ES-I3 (cell line): ENCODE data around the gene OTOR.

Source experiments
- H3K36me3 ChIP-seq: 2 replicates; pipeline ENCODE4 v1.6.1; 2013; ENCODE audit warnings: mild to moderate bottlenecking, low read length, control low read depth, moderate library complexity; ENCODE audit not compliant: insufficient read depth
- H3K4me1 ChIP-seq: 2 replicates; pipeline ENCODE4 v1.6.1; 2013; ENCODE audit warnings: mild to moderate bottlenecking, control low read depth, low read length; ENCODE audit not compliant: insufficient read depth
- H3K9ac ChIP-seq: 2 replicates; pipeline ENCODE4 v1.6.1; 2013; ENCODE audit warnings: low read depth, mild to moderate bottlenecking, low read length, moderate library complexity
- H3K9me3 ChIP-seq: 2 replicates; pipeline ENCODE4 v1.6.1; 2013; ENCODE audit warnings: mild to moderate bottlenecking, low read length, moderate library complexity; ENCODE audit not compliant: control insufficient read depth, insufficient read depth

Gene OTOR

DNA sequence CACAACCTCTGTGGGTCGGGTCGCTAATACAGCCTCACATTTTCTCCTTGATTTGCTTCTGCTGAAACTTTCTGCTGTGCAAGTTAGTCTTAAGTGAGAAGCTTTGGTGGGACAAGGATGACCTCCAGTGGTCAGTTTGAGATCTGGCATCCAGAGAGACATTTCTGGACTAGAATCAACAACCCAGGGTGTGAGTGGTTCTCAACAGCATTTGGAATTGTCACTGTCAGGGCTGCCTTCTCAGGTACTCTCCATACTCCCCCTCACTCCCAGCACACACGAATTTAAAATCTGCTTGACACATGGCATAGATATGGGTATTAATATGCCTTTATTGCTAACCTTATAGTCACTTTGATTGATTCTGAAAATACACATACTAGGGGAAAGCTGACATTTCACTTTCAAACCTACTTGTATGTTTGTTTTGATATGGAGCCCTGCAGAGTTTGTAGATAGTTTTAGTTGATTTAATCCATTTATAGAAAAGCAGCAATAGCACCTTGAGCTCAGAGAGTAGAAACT lies 13.2 kb downstream of the OTOR start:
- Histone ChIP-seq H3K36me3 (no peaks in the 10 kb centered on the region), H3K4me1 (peaks cover 9% of the 10 kb centered on the region), H3K9me3 (peaks cover 4% of the 10 kb centered on the region; the same call in 1 of the 2 replicates), H3K9ac (no peak overlapping the region)

DNA sequence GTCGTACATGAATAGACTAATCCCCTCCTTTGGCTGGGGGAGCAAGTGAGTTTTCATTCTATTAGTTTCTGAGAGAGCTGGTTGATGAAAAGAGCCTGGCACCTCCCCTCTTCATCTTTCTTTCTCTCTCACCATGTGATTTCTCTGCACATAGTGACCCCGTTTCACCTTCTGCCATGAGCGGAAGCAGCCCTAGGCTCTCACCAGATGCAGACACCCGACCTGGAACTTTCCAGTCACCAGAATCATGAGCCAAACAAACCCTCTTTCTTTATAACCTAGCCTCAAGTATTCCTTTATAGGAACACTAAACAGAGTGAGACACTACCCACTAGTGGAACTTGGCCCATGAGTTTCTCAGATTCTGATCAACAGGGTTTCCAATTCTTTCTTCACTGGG lies 16.4 kb downstream of the OTOR start:
- peaks cover 9% of the 10 kb centered on the region for H3K4me1 ChIP-seq
- H3K9me3 ChIP-seq, result no peaks in the 10 kb centered on the region
- no peaks in the 10 kb centered on the region for H3K36me3 ChIP-seq
- H3K9ac ChIP-seq, result no peak overlapping the region

DNA sequence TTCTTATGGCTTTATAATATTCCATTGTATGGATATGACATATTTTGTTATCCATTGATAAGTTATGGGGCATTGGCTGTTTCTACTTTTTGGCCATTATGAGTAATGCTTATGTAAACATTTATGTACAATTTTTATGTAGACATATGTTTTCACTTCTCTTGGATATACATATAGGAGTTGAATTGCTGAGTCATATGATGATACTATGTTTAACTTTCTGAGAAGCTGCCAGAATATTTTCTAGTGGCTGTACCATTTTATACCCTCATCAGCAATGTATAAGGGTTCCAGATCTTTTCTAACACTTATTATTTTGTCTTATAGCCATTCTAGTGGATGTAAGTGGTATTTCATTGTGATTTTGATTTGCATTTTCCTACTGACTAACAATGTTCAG lies 23.1 kb downstream of the OTOR start:
- Histone ChIP-seq H3K9me3 (no peaks in the 10 kb centered on the region), H3K36me3 (no peaks in the 10 kb centered on the region), H3K9ac (no peak overlapping the region), H3K4me1 (no peaks in the 10 kb centered on the region)

DNA sequence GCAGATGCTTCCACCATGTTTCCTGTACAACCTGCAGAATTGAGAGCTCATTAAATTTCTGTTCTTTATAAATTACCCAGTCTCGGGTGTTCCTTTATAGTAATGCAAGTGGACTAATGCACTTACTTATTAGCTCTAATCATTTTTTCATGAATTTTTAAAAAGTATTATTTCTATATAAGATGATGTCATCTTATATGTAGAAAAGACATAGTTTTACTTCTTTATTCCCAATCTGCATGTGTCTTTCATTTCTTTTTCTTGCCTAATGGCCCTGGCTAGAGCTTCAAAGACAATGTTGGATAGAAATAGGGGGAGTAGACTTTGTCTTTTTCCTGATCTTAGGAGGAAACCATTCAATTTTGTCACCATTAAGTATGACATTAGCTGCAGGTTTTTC lies 27.8 kb downstream of the OTOR start:
- Histone ChIP-seq H3K9me3 (no peaks in the 10 kb centered on the region), H3K4me1 (no peaks in the 10 kb centered on the region), H3K9ac (no peak overlapping the region), H3K36me3 (no peaks in the 10 kb centered on the region)

DNA sequence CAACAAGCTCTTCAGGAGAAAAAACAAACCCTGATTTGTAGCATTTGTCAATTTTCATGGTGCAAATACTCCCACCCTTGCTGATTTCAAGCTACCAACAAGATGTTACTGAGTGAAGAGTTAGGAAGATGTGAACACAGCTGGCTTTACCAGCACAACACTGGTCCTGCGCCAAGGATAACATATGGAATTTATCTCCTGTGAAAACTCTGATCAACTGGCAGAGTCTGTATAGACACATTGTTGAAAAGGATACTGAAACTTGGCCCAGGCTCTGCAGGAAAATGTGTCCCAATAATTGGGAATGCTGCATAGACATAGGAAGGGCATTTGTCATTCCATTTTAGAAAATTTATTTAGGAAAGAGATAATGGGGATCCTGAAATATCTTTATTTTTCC lies 29.0 kb downstream of the OTOR start:
- Histone ChIP-seq H3K4me1 (no peaks in the 10 kb centered on the region), H3K36me3 (no peaks in the 10 kb centered on the region), H3K9me3 (no peaks in the 10 kb centered on the region), H3K9ac (no peak overlapping the region)

DNA sequence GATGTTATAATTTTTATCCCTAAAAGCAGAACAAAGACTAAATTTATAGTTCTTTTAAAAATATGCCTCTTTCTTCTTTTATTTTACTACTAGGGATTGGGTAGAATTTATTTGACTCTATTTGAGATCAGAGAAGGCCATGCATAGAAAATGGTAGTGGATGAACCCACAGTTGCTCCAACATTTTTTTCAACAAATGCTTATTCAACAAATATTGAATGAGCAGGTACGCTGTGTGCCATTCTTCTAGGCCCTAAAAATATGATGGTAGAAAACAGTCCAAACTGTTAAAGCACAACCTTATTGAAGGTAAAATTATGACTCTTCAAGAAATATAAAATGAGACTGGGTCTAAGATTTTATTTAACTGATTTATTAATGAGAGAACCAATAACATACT lies 30.0 kb downstream of the OTOR start:
- H3K9ac ChIP-seq, result no peak overlapping the region
- H3K9me3 ChIP-seq, result no peaks in the 10 kb centered on the region
- H3K36me3 ChIP-seq, result no peaks in the 10 kb centered on the region
- H3K4me1 ChIP-seq, result no peaks in the 10 kb centered on the region

DNA sequence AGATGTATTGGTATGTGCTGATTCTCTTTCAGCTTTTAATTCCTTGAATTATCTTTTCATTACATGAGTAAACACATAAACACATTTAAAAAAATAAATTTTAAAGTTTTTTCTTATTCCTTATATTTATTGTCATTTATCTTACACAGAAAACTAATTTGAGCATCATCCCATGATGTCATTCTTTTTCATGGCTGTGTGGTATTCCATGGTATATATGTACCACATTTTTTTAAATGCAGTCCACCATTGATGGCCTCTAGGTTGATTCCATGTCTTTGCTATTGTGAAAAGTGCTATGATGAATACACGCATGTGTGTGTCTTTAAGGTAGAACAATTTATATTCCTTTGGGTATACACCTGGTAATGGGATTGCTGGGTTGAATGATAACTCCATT lies 33.3 kb downstream of the OTOR start:
- H3K9ac ChIP-seq, result no peak overlapping the region
- H3K9me3 ChIP-seq, result no peaks in the 10 kb centered on the region
- H3K4me1 ChIP-seq, result peaks cover 6% of the 10 kb centered on the region; the same call in 1 of the 2 replicates
- H3K36me3 ChIP-seq, result no peaks in the 10 kb centered on the region

DNA sequence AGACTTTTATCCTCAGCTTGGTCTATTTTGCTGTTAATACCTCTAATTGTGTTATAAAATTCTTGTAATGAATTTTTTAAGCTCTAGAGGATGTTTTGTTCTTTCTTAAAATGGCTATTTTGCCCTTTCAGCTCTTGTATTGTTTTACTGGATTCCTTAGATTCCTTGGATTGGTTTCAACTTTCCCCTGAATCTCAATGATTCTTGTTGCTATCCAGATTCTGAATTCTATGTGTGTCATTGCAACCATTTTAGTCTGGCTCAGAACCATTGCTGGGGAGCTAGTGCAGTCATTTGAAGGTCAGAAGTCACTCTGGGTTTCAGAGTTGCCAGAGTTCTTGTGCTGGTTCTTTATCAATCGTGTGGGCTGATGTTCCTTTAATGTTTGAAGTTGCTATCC lies 37.1 kb downstream of the OTOR start:
- H3K9ac ChIP-seq, result no peak overlapping the region
- peaks cover 6% of the 10 kb centered on the region; the same call in 1 of the 2 replicates for H3K4me1 ChIP-seq
- H3K36me3 ChIP-seq, result no peaks in the 10 kb centered on the region
- H3K9me3 ChIP-seq, result no peaks in the 10 kb centered on the region
